Neural cell (in vitro differentiated cells): Measurements from ENCODE around the gene ZNF350. TPM values are rescaled to one million over a fixed set of nuclear protein-coding genes. Genes with fewer than 3 reads are reported as not detected.
A peak's percentile ranks its signal among the peaks of the same experiment; 100 is the strongest.
"Not testable (repeated sequence)": the region's sequence is repeated elsewhere in the genome, so short reads cannot be mapped to it uniquely, and the experiment has no call there.

Experiments
- H2AFZ ChIP-seq: fragments of 200-600, 300-800 bp; sonication (generic), shearing (Covaris generic); 2 replicates; pipeline ENCODE4 v1.6.0; 2014; ENCODE audit warnings: low read depth, mild to moderate bottlenecking, antibody characterized with exemption, low read length, moderate library complexity
- H3F3A ChIP-seq: fragments of 200-600 bp; shearing (Covaris generic); 2 replicates; pipeline ENCODE4 v1.6.1; 2016; ENCODE audit warnings: mild to moderate bottlenecking, moderate library complexity, mixed read lengths, antibody characterized with exemption, low read length; ENCODE audit not compliant: insufficient read depth, poor library complexity, severe bottlenecking
- H3K27ac ChIP-seq: fragments of 200-600, 300-800 bp; sonication (generic), shearing (Covaris generic); 2 replicates; pipeline ENCODE4 v1.5.1; 2014; ENCODE audit warnings: mild to moderate bottlenecking, low read length, moderate library complexity
- H3K27me3 ChIP-seq: fragments of 300-800, 200-600 bp; sonication (generic), shearing (Covaris generic); 2 replicates; pipeline ENCODE4 v1.6.0; 2014; ENCODE audit warnings: mild to moderate bottlenecking, low read depth, low read length, moderate library complexity; ENCODE audit not compliant: insufficient read depth
- H3K36me3 ChIP-seq: fragments of 300-800, 200-600 bp; sonication (generic), shearing (Covaris generic); 2 replicates; pipeline ENCODE4 v1.5.1; 2014; ENCODE audit warnings: mild to moderate bottlenecking, antibody characterized with exemption, low read length, moderate library complexity; ENCODE audit not compliant: insufficient read depth
- H3K4me2 ChIP-seq: fragments of 300-800, 200-600 bp; sonication (generic), shearing (Covaris generic); 2 replicates; pipeline ENCODE4 v1.6.0; 2014; ENCODE audit warnings: mild to moderate bottlenecking, low read length
- H3K4me3 ChIP-seq: fragments of 300-800, 200-600 bp; sonication (generic), shearing (Covaris generic); 2 replicates; pipeline ENCODE4 v1.5.1; 2014; ENCODE audit warnings: mild to moderate bottlenecking, low read length, moderate library complexity
- H3K79me2 ChIP-seq: fragments of 200-600 bp; shearing (Covaris generic); replicated peaks from 2 replicates; pipeline ENCODE4 v1.6.0; 2014; ENCODE audit warnings: mild to moderate bottlenecking, low read length, moderate library complexity; ENCODE audit not compliant: insufficient read depth
- H3K9ac ChIP-seq: fragments of 300-800, 200-600 bp; sonication (generic), shearing (Covaris generic); 2 replicates; pipeline ENCODE4 v1.6.1; 2016; ENCODE audit warnings: mild to moderate bottlenecking, low read length, mixed read lengths
- H3K9me2 ChIP-seq: fragments of 200-600 bp; shearing (Covaris generic); 2 replicates; pipeline ENCODE4 v1.6.1; 2016; ENCODE audit warnings: mild to moderate bottlenecking, low read length, mixed read lengths; ENCODE audit not compliant: insufficient read depth
- H3K9me3 ChIP-seq: fragments of 200-600, 300-800 bp; sonication (generic), shearing (Covaris generic); 2 replicates; pipeline ENCODE4 v1.6.1; 2016; ENCODE audit warnings: mild to moderate bottlenecking, mixed run types, low read length, moderate library complexity, mixed read lengths
- H4K20me1 ChIP-seq: fragments of 200-600 bp; shearing (Covaris generic); 2 replicates; pipeline ENCODE4 v1.6.1; 2016; ENCODE audit warnings: mild to moderate bottlenecking, mixed run types; ENCODE audit not compliant: insufficient read depth
- EP300 ChIP-seq: fragments of 450-650 bp; conservative IDR thresholded peaks from 2 replicates; pipeline ENCODE4 v1.6.1; 2014; ENCODE audit warnings: antibody characterized with exemption, mild to moderate bottlenecking, moderate library complexity; ENCODE audit not compliant: poor library complexity, severe bottlenecking
- EZH2 ChIP-seq: fragments of 200-600, 300-800 bp; shearing (Covaris generic), sonication (generic); IDR thresholded peaks from 2 replicates; pipeline ENCODE4 v1.6.1; 2014; ENCODE audit warnings: antibody characterized with exemption, low read length, borderline replicate concordance, mild to moderate bottlenecking; ENCODE audit not compliant: insufficient read depth, poor library complexity, severe bottlenecking
- MXI1 ChIP-seq: fragments of 450-650 bp; conservative IDR thresholded peaks from 2 replicates; pipeline ENCODE4 v1.6.1; 2014; ENCODE audit warnings: antibody characterized with exemption, mild to moderate bottlenecking; ENCODE audit not compliant: poor library complexity, severe bottlenecking
- POLR2AphosphoS5 ChIP-seq: IDR thresholded peaks from 2 replicates; pipeline ENCODE4 v1.6.1; 2012
- RAD21 ChIP-seq: fragments of 450-650 bp; conservative IDR thresholded peaks from 2 replicates; pipeline ENCODE4 v1.6.1; 2014; ENCODE audit warnings: antibody characterized with exemption, mild to moderate bottlenecking, moderate library complexity
- SMC3 ChIP-seq: fragments of 450-650 bp; conservative IDR thresholded peaks from 2 replicates; pipeline ENCODE4 v1.6.1; 2014; ENCODE audit warnings: antibody characterized with exemption, mild to moderate bottlenecking, moderate library complexity; ENCODE audit not compliant: poor library complexity
- TAF1 ChIP-seq: IDR thresholded peaks from 2 replicates; pipeline ENCODE4 v1.6.1; 2012; ENCODE audit warnings: low read depth
- polyA plus RNA-seq: library from polyadenylated mRNA; depleted of rRNA; stranded (reverse); fragments of >200 nt; gene quantifications from 2 replicates; pipeline ENCODE4 v1.2.3, GENCODE V29; 2014
- TF ChIP-seq, protein P1 (sequence below): fragments of 450-650 bp; IDR thresholded peaks from 2 replicates; pipeline ENCODE4 v1.5.1; 2014; ENCODE audit warnings: antibody characterized with exemption, mild to moderate bottlenecking, moderate library complexity; ENCODE audit not compliant: poor library complexity, severe bottlenecking
- TF ChIP-seq, protein P2 (sequence below): IDR thresholded peaks from 2 replicates; pipeline ENCODE4 v1.6.1; 2012; ENCODE audit warnings: borderline replicate concordance

The ZNF350 gene
- polyA plus RNA-seq, 1 donor from 2014 or later: 7.9 TPM

GRCh38 chr19:52028027-52028779, 41.6 kb upstream of the ZNF350 start, which contains the start of gene ZNF614:
Gene ZNF614 (minus strand): TSS chr19:52028379. CDS start chr19:52025745, 2,634 bp downstream.
- Histone ChIP-seq H2AFZ (peak within 1 kb of the TSS; percentile 54), H3K36me3 (peaks cover 28% of the 10 kb centered on the region), H3K9me3 (peaks cover 10% of the 10 kb centered on the region), H3K27me3 (no peaks in the 10 kb centered on the region), H3K4me2 (peak within 1 kb of the TSS; percentile 78), H3F3A (no peaks in the 10 kb centered on the region), H3K9ac (peak within 1 kb of the TSS; percentile 97), H3K9me2 (no peaks in the 10 kb centered on the region), H3K4me3 (peak within 1 kb of the TSS; percentile 93), H3K27ac (peak within 1 kb of the TSS; percentile 97), H3K79me2 (peaks cover 32% of the 10 kb centered on the region), H4K20me1 (no peaks in the 10 kb centered on the region)
- TF ChIP-seq RAD21 (peak; percentile 36), POLR2AphosphoS5 (peak; percentile 92), TAF1 (peak; percentile 95), SMC3 (peak; percentile 58), EP300 (peak; percentile 77), MXI1 (peak; percentile 92), EZH2 (no peak)
- TF ChIP-seq, protein P1, sequence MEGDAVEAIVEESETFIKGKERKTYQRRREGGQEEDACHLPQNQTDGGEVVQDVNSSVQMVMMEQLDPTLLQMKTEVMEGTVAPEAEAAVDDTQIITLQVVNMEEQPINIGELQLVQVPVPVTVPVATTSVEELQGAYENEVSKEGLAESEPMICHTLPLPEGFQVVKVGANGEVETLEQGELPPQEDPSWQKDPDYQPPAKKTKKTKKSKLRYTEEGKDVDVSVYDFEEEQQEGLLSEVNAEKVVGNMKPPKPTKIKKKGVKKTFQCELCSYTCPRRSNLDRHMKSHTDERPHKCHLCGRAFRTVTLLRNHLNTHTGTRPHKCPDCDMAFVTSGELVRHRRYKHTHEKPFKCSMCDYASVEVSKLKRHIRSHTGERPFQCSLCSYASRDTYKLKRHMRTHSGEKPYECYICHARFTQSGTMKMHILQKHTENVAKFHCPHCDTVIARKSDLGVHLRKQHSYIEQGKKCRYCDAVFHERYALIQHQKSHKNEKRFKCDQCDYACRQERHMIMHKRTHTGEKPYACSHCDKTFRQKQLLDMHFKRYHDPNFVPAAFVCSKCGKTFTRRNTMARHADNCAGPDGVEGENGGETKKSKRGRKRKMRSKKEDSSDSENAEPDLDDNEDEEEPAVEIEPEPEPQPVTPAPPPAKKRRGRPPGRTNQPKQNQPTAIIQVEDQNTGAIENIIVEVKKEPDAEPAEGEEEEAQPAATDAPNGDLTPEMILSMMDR: peak; percentile 28
- TF ChIP-seq, protein P2, sequence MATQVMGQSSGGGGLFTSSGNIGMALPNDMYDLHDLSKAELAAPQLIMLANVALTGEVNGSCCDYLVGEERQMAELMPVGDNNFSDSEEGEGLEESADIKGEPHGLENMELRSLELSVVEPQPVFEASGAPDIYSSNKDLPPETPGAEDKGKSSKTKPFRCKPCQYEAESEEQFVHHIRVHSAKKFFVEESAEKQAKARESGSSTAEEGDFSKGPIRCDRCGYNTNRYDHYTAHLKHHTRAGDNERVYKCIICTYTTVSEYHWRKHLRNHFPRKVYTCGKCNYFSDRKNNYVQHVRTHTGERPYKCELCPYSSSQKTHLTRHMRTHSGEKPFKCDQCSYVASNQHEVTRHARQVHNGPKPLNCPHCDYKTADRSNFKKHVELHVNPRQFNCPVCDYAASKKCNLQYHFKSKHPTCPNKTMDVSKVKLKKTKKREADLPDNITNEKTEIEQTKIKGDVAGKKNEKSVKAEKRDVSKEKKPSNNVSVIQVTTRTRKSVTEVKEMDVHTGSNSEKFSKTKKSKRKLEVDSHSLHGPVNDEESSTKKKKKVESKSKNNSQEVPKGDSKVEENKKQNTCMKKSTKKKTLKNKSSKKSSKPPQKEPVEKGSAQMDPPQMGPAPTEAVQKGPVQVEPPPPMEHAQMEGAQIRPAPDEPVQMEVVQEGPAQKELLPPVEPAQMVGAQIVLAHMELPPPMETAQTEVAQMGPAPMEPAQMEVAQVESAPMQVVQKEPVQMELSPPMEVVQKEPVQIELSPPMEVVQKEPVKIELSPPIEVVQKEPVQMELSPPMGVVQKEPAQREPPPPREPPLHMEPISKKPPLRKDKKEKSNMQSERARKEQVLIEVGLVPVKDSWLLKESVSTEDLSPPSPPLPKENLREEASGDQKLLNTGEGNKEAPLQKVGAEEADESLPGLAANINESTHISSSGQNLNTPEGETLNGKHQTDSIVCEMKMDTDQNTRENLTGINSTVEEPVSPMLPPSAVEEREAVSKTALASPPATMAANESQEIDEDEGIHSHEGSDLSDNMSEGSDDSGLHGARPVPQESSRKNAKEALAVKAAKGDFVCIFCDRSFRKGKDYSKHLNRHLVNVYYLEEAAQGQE: peak; percentile 91

DNA sequence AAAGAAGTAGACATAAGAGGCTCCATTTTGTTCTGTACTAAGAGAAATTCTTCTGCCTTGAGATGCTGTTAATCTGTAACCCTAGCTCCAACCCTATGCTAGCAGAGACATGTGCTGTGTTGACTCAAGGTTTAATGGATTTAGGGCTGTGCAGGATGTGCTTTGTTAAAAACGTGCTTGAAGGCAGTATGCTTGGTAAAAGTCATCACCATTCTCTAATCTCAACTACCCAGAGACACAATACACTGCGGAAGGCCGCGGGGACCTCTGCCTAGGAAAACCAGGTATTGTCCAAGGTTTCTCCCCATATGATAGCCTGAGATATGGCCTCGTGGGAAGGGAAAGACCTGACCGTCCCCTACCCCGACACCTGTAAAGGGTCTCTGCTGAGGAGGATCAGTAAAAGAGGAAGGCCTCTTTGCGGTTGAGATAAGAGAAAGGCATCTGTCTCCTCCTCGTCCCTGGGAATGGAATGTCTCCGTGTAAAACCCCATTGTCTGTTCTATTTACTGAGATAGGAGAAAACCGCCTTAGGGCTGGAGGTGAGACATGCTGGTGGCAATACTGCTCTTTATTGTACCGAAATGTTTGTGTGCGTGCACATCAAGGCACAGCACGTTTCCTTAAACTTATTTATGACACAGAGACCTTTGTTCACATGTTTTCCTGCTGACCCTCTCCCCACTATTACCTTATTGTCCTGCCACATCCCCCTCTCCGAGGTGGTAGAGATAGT, 39.8 kb upstream of the ZNF350 start:
- H2AFZ ChIP-seq, H4K20me1 ChIP-seq, H3K4me2 ChIP-seq, H3K27ac ChIP-seq, H3K9ac ChIP-seq, H3K9me2 ChIP-seq, H3F3A ChIP-seq, H3K9me3 ChIP-seq, H3K27me3 ChIP-seq: not testable (repeated sequence)
- H3K4me3 ChIP-seq: peak overlapping the region; percentile 93
- H3K36me3 ChIP-seq: peaks cover 17% of the 10 kb centered on the region
- H3K79me2 ChIP-seq: peaks cover 32% of the 10 kb centered on the region

DNA sequence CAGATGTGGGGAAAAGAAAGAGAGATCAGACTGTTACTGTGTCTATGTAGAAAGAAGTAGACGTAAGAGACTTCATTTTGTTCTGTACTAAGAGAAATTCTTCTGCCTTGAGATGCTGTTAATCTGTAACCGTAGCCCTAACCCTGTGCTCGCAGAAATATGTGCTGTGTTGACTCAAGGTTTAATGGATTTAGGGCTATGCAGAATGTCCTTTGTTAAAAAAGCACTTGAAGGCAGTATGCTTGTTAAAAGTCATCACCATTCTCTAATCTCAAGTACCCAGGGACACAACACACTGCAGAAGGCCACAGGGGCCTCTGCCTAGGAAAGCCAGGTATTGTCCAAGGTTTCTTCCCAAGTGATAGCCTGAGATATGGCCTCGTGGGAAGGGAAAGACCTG, 37.8 kb upstream of the ZNF350 start:
- peaks cover 27% of the 10 kb centered on the region for H3K36me3 ChIP-seq
- not testable (repeated sequence) for H3K9me2 ChIP-seq, H3K9ac ChIP-seq, H2AFZ ChIP-seq, H4K20me1 ChIP-seq, H3K27me3 ChIP-seq, H3K27ac ChIP-seq, H3K9me3 ChIP-seq, H3K4me3 ChIP-seq, H3F3A ChIP-seq, H3K4me2 ChIP-seq
- peaks cover 25% of the 10 kb centered on the region for H3K79me2 ChIP-seq
